SH-SY5Y (cell line): ENCODE results near the gene SCTR.

Experiments
- GATA2 ChIP-seq: IDR thresholded peaks from 2 replicates; pipeline ENCODE4 v1.6.1; 2011; ENCODE audit warnings: mild to moderate bottlenecking, low read depth, low read length
- GATA3 ChIP-seq: IDR thresholded peaks from 2 replicates; pipeline ENCODE4 v1.6.1; 2011; ENCODE audit warnings: low read depth, mild to moderate bottlenecking, low read length, moderate library complexity

SCTR gene

GRCh38 chr2:119440501-119440870 lies 83.8 kb downstream of the SCTR start:
- TF ChIP-seq GATA3 (no peak), GATA2 (no peak)

- TF ChIP-seq GATA3 = no peak
- no peak for TF ChIP-seq GATA2
Measured at GRCh38 chr2:119439574-119440500, 84.4 kb downstream of the SCTR start.

- TF ChIP-seq GATA3 (no peak), GATA2 (no peak)
Measured at GRCh38 chr2:119438726-119439284, 85.5 kb downstream of the SCTR start.

GRCh38 chr2:119438128-119438656 lies 86.1 kb downstream of the SCTR start:
- TF ChIP-seq GATA2 (no peak), GATA3 (no peak)

- TF ChIP-seq GATA3 = no peak
- no peak for TF ChIP-seq GATA2
Measured at GRCh38 chr2:119436993-119437772, 87.1 kb downstream of the SCTR start.

- TF ChIP-seq GATA3 = no peak
- TF ChIP-seq GATA2 = no peak
Measured at GRCh38 chr2:119435953-119436297, 88.4 kb downstream of the SCTR start.

GRCh38 chr2:119435081-119435952 lies 89.0 kb downstream of the SCTR start:
- no peak for TF ChIP-seq GATA3
- TF ChIP-seq GATA2 = no peak

GRCh38 chr2:119434664-119435063 lies 89.6 kb downstream of the SCTR start:
- TF ChIP-seq GATA3 (no peak), GATA2 (no peak)

GRCh38 chr2:119433636-119434327 lies 90.5 kb downstream of the SCTR start:
- no peak for TF ChIP-seq GATA2
- no peak for TF ChIP-seq GATA3

- TF ChIP-seq GATA2 (no peak), GATA3 (no peak)
Measured at GRCh38 chr2:119432851-119433522, 91.3 kb downstream of the SCTR start.

GRCh38 chr2:119431976-119432850 lies 92.1 kb downstream of the SCTR start:
- TF ChIP-seq GATA3 (no peak), GATA2 (no peak)
